ENCODE data around the gene ADAM19.

DNA sequence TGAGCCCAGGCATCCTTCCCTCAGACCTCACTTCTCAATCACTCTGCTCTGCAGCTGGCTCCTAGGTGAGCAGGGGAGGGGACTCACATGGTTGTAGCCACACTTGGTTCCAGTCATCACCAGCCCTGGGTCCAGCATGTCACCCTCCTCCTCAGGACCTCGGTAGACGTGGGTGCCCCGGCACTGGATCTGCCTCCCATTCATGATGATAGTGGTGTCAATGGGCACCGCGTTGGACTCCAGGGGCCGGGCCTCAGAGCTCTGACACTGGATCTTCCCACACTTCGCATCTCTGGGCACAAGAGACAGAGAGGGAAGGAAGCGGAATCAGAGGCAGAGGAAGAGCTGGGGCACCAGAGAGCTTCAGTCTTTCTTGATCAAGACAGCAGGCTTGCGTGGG, 82.7 kb downstream of the ADAM19 start:
- no peak for TF ChIP-seq POLR2A (IDR thresholded peaks at IDR 0.05)
- TF ChIP-seq, protein P1, sequence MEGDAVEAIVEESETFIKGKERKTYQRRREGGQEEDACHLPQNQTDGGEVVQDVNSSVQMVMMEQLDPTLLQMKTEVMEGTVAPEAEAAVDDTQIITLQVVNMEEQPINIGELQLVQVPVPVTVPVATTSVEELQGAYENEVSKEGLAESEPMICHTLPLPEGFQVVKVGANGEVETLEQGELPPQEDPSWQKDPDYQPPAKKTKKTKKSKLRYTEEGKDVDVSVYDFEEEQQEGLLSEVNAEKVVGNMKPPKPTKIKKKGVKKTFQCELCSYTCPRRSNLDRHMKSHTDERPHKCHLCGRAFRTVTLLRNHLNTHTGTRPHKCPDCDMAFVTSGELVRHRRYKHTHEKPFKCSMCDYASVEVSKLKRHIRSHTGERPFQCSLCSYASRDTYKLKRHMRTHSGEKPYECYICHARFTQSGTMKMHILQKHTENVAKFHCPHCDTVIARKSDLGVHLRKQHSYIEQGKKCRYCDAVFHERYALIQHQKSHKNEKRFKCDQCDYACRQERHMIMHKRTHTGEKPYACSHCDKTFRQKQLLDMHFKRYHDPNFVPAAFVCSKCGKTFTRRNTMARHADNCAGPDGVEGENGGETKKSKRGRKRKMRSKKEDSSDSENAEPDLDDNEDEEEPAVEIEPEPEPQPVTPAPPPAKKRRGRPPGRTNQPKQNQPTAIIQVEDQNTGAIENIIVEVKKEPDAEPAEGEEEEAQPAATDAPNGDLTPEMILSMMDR (IDR thresholded peaks at IDR 0.05): no peak

Data from uterus (tissue), 2 donors.